Adrenal gland (tissue), 12 donors: Measurements from ENCODE around the gene DRC3. TPM values are rescaled to one million over a fixed set of nuclear protein-coding genes. Genes with fewer than 3 reads are reported as not detected.
A peak's percentile ranks its signal among the peaks of the same experiment; 100 is the strongest.
"Not testable (repeated sequence)": the region's sequence is repeated elsewhere in the genome, so short reads cannot be mapped to it uniquely, and the experiment has no call there.

Experiments
- DNase-seq, 7 donors: peaks; one replicate each; pipeline ENCODE4 v3.0.0-alpha.2; 2019 to 2020
- H3K27ac ChIP-seq, 5 donors: fragments of 200-600 bp; sonication (generic) in 4 of 5; 1 replicate in 3 of 5; 2 replicates in 2 of 5; pipeline versions ENCODE4 v1.5.1 to v1.8.0; 2016 to 2020; ENCODE audit warnings: mild to moderate bottlenecking in 1 of 5
- H3K27me3 ChIP-seq: fragments of 200-600 bp; 2 replicates; pipeline ENCODE4 v1.8.0; 2021
- H3K36me3 ChIP-seq, 2 donors: fragments of 200-600 bp; replicated peaks in 1 of 2; 1 replicate in 1 of 2; 2 replicates in 1 of 2; pipeline versions ENCODE4 v1.5.1 to v1.8.0; 2018 to 2022
- H3K4me1 ChIP-seq, 2 donors: fragments of 200-600 bp; replicated peaks in 1 of 2; 1 replicate in 1 of 2; 2 replicates in 1 of 2; pipeline versions ENCODE4 v1.5.1 to v1.8.0; 2018 to 2021
- H3K4me3 ChIP-seq, 4 donors: fragments of 200-600 bp; sonication (generic) in 3 of 4; one replicate each; pipeline ENCODE4 v1.5.1; 2016 to 2018
- H3K9me3 ChIP-seq, 3 donors: fragments of 200-600 bp; sonication (generic) in 1 of 3; replicated peaks in 1 of 3; 1 replicate in 2 of 3; 2 replicates in 1 of 3; pipeline versions ENCODE4 v1.5.1 to v1.8.0; 2016 to 2021
- CTCF ChIP-seq, 6 experiments: fragments of 450-650 bp in 4 of 6; fragments of 200-600 bp in 2 of 6; sonication (generic) in 1 of 6; IDR thresholded peaks; 1 replicate in 5 of 6; 2 replicates in 1 of 6; pipeline versions ENCODE4 v1.5.1 to v1.8.0; 2016 to 2021; ENCODE audit warnings: antibody characterized with exemption in 6 of 6, mild to moderate bottlenecking in 2 of 6, moderate library complexity in 1 of 6
- POLR2A ChIP-seq, 2 donors: fragments of 450-650 bp; IDR thresholded peaks; one replicate each; pipeline ENCODE4 v1.6.1; 2017; ENCODE audit warnings: antibody characterized with exemption in 2 of 2, mild to moderate bottlenecking in 2 of 2, moderate library complexity in 1 of 2
- WGBS, 4 donors: extraction: QIAGEN DNeasy Blood & Tissue Kit in 2 of 4; methylation state at CpG; one replicate each; pipeline versions ENCODE4 v1.1.5 to v1.1.7; 2013 to 2017; 5-methylcytosine and 5-hydroxymethylcytosine counted together
- intact Hi-C, 2 donors: fragments of 100-400 bp; cut with DNase I; formaldehyde crosslinking; loops; one replicate each; pipeline versions ENCODE4 v1.14.1 to v1.15.0; 2022 to 2023
- polyA plus RNA-seq, 3 donors: library from polyadenylated mRNA; stranded (reverse); fragments of 200-250 nt in 2 of 3; fragments of 350-450 nt in 1 of 3; fragmentation: Illumina TruSeq in 1 of 3; extraction: RNeasy Lipid Tissue Mini Kit (QIAGEN cat#74804) in 1 of 3; gene quantifications; one replicate each; pipeline ENCODE4 v1.2.3, GENCODE V29; 2013 to 2014
- total RNA-seq, 9 donors: library from RNA; depleted of rRNA in 4 of 9; stranded (reverse); fragments of >200 nt in 4 of 9; fragments of 120-200 nt in 1 of 9; fragmentation: NEBNext Ultra II Directional in 1 of 9; extraction: Animal tissue kit (Norgen Biotek cat#: 25700) in 1 of 9; gene quantifications; one replicate each; pipeline versions ENCODE4 v1.1.0 to v1.2.4, GENCODE V29; 2013 to 2023
- donor health status: healthy with polysubstance abuse.
- donor health status: Bipolar disorder and iron deficiency.
- donor health status: DM: yes; HTN: yes; CAD: no.
- donor health status: DM: no; HTN: no; CAD: no.
- donor health status: DM: no; HTN: no; CAD: no.
- donor health status: DM: yes; HTN: yes; CAD: no.

DRC3 gene
- total and polyA plus RNA-seq, 12 donors: 0.17 to 21.3 (median 3.6) TPM

DNA sequence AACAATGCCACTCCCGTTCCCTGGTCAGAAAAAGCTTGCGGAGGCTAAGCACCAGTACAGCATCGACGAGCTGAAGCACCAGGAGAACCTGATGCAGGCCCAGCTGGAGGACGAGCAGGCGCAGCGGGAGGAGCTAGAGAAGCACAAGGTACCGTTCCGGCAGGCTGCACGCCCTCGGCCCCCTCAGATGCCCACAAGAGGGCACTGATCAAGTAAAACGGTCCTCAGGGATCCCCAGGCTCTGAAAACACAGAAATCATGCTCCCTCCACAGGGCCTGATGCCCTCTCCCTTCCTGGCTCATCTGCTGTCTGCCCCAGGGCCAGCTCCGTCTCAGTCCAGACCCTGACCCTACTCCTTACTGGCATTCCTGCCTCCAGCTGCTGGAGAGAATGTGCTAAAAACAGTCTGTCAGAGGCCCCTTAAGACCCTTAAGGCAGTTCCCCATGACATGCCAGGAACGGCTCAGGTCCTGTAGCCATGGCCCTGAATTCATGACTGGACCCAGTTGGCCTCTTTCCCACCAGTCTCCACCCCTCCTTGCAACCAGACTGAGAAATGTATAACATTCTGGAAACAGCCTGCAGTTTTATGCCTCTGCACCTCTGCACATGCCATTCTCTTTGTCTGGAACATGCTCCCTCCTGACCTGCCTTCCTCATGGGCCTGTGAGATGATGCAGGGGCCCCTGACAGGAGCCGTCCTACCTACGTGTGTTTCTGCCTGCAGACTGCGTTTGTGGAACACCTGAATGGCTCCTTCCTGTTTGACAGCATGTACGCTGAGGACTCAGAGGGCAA, 21.8 kb downstream of the DRC3 start:
- TF ChIP-seq POLR2A (IDR thresholded peaks at IDR 0.05): no peak
- peak in 4 of 6 experiments; percentile 26 to 45 (median 40) for TF ChIP-seq CTCF (IDR thresholded peaks at IDR 0.05)
- no peaks in the 10 kb centered on the region for H3K36me3 ChIP-seq
- intact Hi-C loops: no loop called here
- WGBS, 4 donors: 69 to 77% (median 72%) methylated on average over 5 to 18 of the region's 18 CpGs
- peak in 6 of 7 donors; percentile 27 to 87 (median 36) for DNase-seq
- H3K27ac ChIP-seq: peak overlapping the region in 1 of 5 donors; percentile 3
- H3K9me3 ChIP-seq: no peaks in the 10 kb centered on the region
- peaks cover 0 to 25% of the 10 kb centered on the region in 2 donors for H3K4me1 ChIP-seq
- no peaks in the 10 kb centered on the region for H3K27me3 ChIP-seq
- H3K4me3 ChIP-seq: no peak overlapping the region

GRCh38 chr17:17995887-17996286, 23.2 kb downstream of the DRC3 start:
- H3K27ac ChIP-seq, DNase-seq, intact Hi-C loops, H3K9me3 ChIP-seq, H3K36me3 ChIP-seq, H3K27me3 ChIP-seq, H3K4me3 ChIP-seq: not testable (repeated sequence)
- H3K4me1 ChIP-seq: peaks cover 0 to 11% of the 10 kb centered on the region in 2 donors
- 97 to 99% (median 98%) methylated on average over 8 of the region's 8 CpGs for WGBS, 4 donors

DNA sequence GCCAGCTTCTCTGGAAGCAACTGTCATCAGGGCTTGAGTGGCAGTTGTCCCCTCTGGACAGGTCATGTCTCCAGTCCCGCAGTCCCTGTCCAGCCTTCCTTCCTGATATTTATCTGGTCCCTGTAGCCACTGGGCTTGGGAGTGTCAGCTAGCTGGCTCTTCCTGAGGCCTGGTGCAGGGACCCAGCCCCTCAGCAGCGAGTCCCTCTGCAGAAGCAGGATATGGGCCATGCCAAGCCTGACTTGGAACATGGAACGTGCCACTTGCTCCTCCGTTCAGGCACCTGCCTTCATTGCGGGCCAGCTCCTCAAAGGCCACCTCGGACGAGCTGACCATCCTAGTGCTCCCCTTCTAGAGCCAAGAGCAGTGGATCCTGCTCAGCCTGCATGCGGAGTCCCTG, 26.3 kb downstream of the DRC3 start:
- no peak overlapping the region for H3K4me3 ChIP-seq
- H3K27me3 ChIP-seq: no peaks in the 10 kb centered on the region
- H3K9me3 ChIP-seq: no peaks in the 10 kb centered on the region
- no peaks in the 10 kb centered on the region for H3K36me3 ChIP-seq
- H3K27ac ChIP-seq: no peak overlapping the region
- intact Hi-C loops: no loop called here
- DNase-seq: no peak
- WGBS, 4 donors: 93 to 100% (median 94%) methylated on average over 3 to 8 of the region's 8 CpGs; no CpG with 5 or more reads in 1 of the 4 donors
- no peak for TF ChIP-seq CTCF (IDR thresholded peaks at IDR 0.05)
- TF ChIP-seq POLR2A (IDR thresholded peaks at IDR 0.05): no peak
- H3K4me1 ChIP-seq: peaks cover 0 to 6% of the 10 kb centered on the region in 2 donors

DNA sequence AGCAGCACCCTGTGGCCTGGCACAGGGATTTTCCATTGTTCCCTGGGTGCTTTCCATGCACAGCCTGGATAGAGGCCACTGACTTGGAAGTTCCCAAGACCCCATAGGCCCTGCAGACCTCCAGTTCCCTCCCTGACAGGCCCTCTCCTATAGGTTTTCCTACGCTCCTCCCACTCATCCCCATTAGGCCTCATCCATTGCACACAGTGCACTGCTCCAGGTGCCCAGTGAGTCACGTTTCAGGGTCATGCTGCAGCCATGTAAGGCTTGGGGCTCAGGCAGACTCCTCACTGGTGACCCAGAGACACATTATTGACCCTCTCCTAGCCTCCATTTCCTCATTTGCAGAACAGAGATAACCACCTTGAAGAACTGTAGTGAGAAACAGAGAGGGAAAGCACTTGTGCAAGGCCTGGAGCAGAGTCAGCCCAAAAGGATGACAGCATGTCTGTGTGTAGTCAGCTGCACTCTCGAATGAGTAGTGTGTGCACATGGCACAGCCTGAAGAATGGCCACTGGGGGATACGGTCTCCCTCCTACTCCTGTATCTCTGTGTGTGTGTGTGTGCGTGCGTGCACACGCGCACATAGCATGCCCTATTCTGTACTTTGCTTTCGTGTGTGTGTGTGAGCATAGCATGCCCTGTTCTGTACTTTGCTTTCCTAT, 26.8 kb downstream of the DRC3 start:
- no peak for DNase-seq
- intact Hi-C loops: no loop called here
- Histone ChIP-seq H3K27ac (no peak overlapping the region), H3K4me3 (no peak overlapping the region), H3K9me3 (no peaks in the 10 kb centered on the region), H3K36me3 (no peaks in the 10 kb centered on the region), H3K4me1 (peaks cover 0 to 3% of the 10 kb centered on the region in 2 donors), H3K27me3 (no peaks in the 10 kb centered on the region)
- WGBS, 4 donors: 75 to 85% (median 81%) methylated on average over 9 of the region's 9 CpGs
- TF ChIP-seq CTCF (IDR thresholded peaks at IDR 0.05): no peak
- TF ChIP-seq POLR2A (IDR thresholded peaks at IDR 0.05): no peak
